GM23248 (cell line): Measurements from ENCODE around the gene EIF4G3.

Source experiments
- EZH2 ChIP-seq: fragments of 200-600 bp; sonication (generic); IDR thresholded peaks from 2 replicates; pipeline ENCODE4 v1.6.1; 2018; ENCODE audit warnings: antibody characterized with exemption, mild to moderate bottlenecking; ENCODE audit not compliant: insufficient read depth, poor library complexity, severe bottlenecking
- EZH2phosphoT487 ChIP-seq: fragments of 200-600 bp; sonication (generic); IDR thresholded peaks from 2 replicates; pipeline ENCODE4 v1.6.1; 2018; ENCODE audit warnings: antibody characterized with exemption, moderate library complexity, mild to moderate bottlenecking, low read depth; ENCODE audit not compliant: insufficient read depth

GRCh38 chr1:20949871-20950590 is 226.7 kb downstream of the EIF4G3 start:
- TF ChIP-seq EZH2 (no peak), EZH2phosphoT487 (no peak)
